GM23338 (cell line): ENCODE data around the gene NSRP1. TPM values are rescaled to one million over a fixed set of nuclear protein-coding genes. Genes with fewer than 3 reads are reported as not detected.

Source experiments
- ATAC-seq: fragments of 200-7000 bp; cut with Tn5 transposase; 3 replicates; pipeline ENCODE4 v1.9.1; 2020
- DNase-seq: peaks from one replicate; pipeline ENCODE4 v3.0.0-alpha.2; 2015; ENCODE audit warnings: low spot score
- H2AFZ ChIP-seq: fragments of 200-600 bp; sonication (generic); 2 replicates; pipeline ENCODE4 v1.8.0; 2016; ENCODE audit warnings: antibody characterized with exemption, mild to moderate bottlenecking, moderate library complexity
- H3F3A ChIP-seq: fragments of 200-600 bp; sonication (generic); replicated peaks from 2 replicates; pipeline ENCODE4 v1.8.0; 2017; ENCODE audit warnings: antibody characterized with exemption, mixed run types, low read depth
- H3K27ac ChIP-seq: fragments of 200-600 bp; sonication (generic); 2 replicates; pipeline ENCODE4 v1.6.1; 2016; ENCODE audit warnings: low read depth
- H3K27me3 ChIP-seq: fragments of 200-600 bp; sonication (generic); 2 replicates; pipeline ENCODE4 v1.8.0; 2016; ENCODE audit warnings: mild to moderate bottlenecking, mixed run types, moderate library complexity; ENCODE audit not compliant: insufficient read depth
- H3K36me3 ChIP-seq: fragments of 200-600 bp; sonication (generic); 2 replicates; pipeline ENCODE4 v1.8.0; 2016; ENCODE audit warnings: mild to moderate bottlenecking; ENCODE audit not compliant: insufficient read depth
- H3K4me1 ChIP-seq: fragments of 200-600 bp; sonication (generic); 2 replicates; pipeline ENCODE4 v1.8.0; 2016; ENCODE audit warnings: mild to moderate bottlenecking, moderate library complexity; ENCODE audit not compliant: insufficient read depth
- H3K4me2 ChIP-seq: fragments of 200-600 bp; sonication (generic); 2 replicates; pipeline ENCODE4 v1.7.1; 2017; ENCODE audit warnings: mixed run types
- H3K4me3 ChIP-seq: fragments of 200-600 bp; sonication (generic); 2 replicates; pipeline ENCODE4 v1.6.1; 2016; ENCODE audit warnings: mixed run types
- H3K79me2 ChIP-seq: fragments of 200-600 bp; sonication (generic); replicated peaks from 2 replicates; pipeline ENCODE4 v1.8.0; 2017; ENCODE audit warnings: mild to moderate bottlenecking; ENCODE audit not compliant: insufficient read depth
- H3K9me2 ChIP-seq: fragments of 200-600 bp; sonication (generic); 2 replicates; pipeline ENCODE4 v1.8.0; 2017; ENCODE audit not compliant: insufficient read depth
- H4K20me1 ChIP-seq: fragments of 200-600 bp; sonication (generic); replicated peaks from 2 replicates; pipeline ENCODE4 v1.8.0; 2017; ENCODE audit warnings: mild to moderate bottlenecking; ENCODE audit not compliant: insufficient read depth
- H3K27ac Mint-ChIP-seq: 2 replicates; pipeline ENCODE4 v1.8.0; 2020; ENCODE audit warnings: inconsistent platforms, mild to moderate bottlenecking, moderate library complexity, mixed read lengths
- H3K27me3 Mint-ChIP-seq: 3 replicates; pipeline ENCODE4 v1.8.0; 2022; ENCODE audit warnings: low read depth, mild to moderate bottlenecking, moderate library complexity, mixed read lengths, inconsistent platforms; ENCODE audit not compliant: insufficient read depth, poor library complexity
- H3K36me3 Mint-ChIP-seq: 3 replicates; pipeline ENCODE4 v1.8.0; 2021; ENCODE audit warnings: low read depth, mild to moderate bottlenecking, inconsistent platforms, moderate library complexity, mixed read lengths
- H3K4me1 Mint-ChIP-seq: 3 replicates; pipeline ENCODE4 v1.8.0; 2020; ENCODE audit warnings: mild to moderate bottlenecking, inconsistent platforms, mixed read lengths
- H3K4me3 Mint-ChIP-seq: 3 replicates; pipeline ENCODE4 v1.8.0; 2021; ENCODE audit warnings: moderate library complexity, mild to moderate bottlenecking, inconsistent platforms, mixed read lengths
- H3K9me3 Mint-ChIP-seq: 3 replicates; pipeline ENCODE4 v1.8.0; 2020; ENCODE audit warnings: moderate library complexity, mild to moderate bottlenecking, inconsistent platforms, mixed read lengths
- CREB1 ChIP-seq: fragments of 250-450 bp; sonication (Bioruptor Pico); IDR thresholded peaks from 2 replicates; pipeline ENCODE4 v1.5.0; 2020; ENCODE audit warnings: low read depth, mild to moderate bottlenecking, moderate library complexity
- EZH2 ChIP-seq: fragments of 200-600 bp; sonication (generic); IDR thresholded peaks from one replicate; pipeline ENCODE4 v1.8.0; 2017; ENCODE audit warnings: antibody characterized with exemption, mild to moderate bottlenecking, low read depth; ENCODE audit not compliant: unreplicated experiment
- EZH2phosphoT487 ChIP-seq: fragments of 200-600 bp; sonication (generic); IDR thresholded peaks from one replicate; pipeline ENCODE4 v1.8.1; 2018; ENCODE audit warnings: antibody characterized with exemption; ENCODE audit not compliant: unreplicated experiment
- JUNB ChIP-seq: IDR thresholded peaks from one replicate; pipeline ENCODE4 v1.6.1; 2016; ENCODE audit warnings: antibody characterized with exemption; ENCODE audit not compliant: unreplicated experiment
- NANOG ChIP-seq: IDR thresholded peaks from 2 replicates; pipeline ENCODE4 v1.6.1; 2016; ENCODE audit warnings: antibody characterized with exemption, borderline replicate concordance
- POLR2AphosphoS5 ChIP-seq: IDR thresholded peaks from 2 replicates; pipeline ENCODE4 v1.6.1; 2016; ENCODE audit warnings: antibody characterized with exemption, low read depth
- REST ChIP-seq: IDR thresholded peaks from one replicate; pipeline ENCODE4 v1.6.1; 2018; ENCODE audit warnings: antibody characterized with exemption; ENCODE audit not compliant: unreplicated experiment
- STAT1 ChIP-seq: IDR thresholded peaks from one replicate; pipeline ENCODE4 v1.6.1; 2016; ENCODE audit warnings: antibody characterized with exemption; ENCODE audit not compliant: unreplicated experiment
- ZNF114 ChIP-seq: fragments of 250-450 bp; sonication (Bioruptor Pico); IDR thresholded peaks from 2 replicates; pipeline ENCODE4 v1.5.0; 2020; ENCODE audit warnings: mild to moderate bottlenecking, moderate library complexity
- ZNF331 ChIP-seq: fragments of 250-450 bp; sonication (Bioruptor Pico); IDR thresholded peaks from 2 replicates; pipeline ENCODE4 v1.5.0; 2020; ENCODE audit warnings: low read depth, mild to moderate bottlenecking, moderate library complexity
- ZNF462 ChIP-seq: fragments of 250-450 bp; sonication (Bioruptor Pico); IDR thresholded peaks from 2 replicates; pipeline ENCODE4 v1.5.0; 2020; ENCODE audit warnings: mild to moderate bottlenecking, moderate library complexity
- polyA plus RNA-seq: library from polyadenylated mRNA; unstranded; fragments of >200 nt; fragmentation: Nextera tagmentation; extraction: Ambion mirVana; gene quantifications from 2 replicates; pipeline ENCODE4 v1.2.1, GENCODE V29; 2016
- total RNA-seq: library from RNA; depleted of rRNA; stranded (reverse); fragments of >200 nt; shearing (Covaris generic); gene quantifications from 2 replicates; pipeline ENCODE4 v1.2.3, GENCODE V29; 2014
- TF ChIP-seq, protein P1 (sequence below), 2 experiments: fragments of 200-600 bp in 1 of 2; sonication (generic) in 1 of 2; conservative IDR thresholded peaks; 2 replicates each; pipeline versions ENCODE4 v1.5.1 to v1.6.1; 2016 to 2017; ENCODE audit warnings: antibody characterized with exemption in 2 of 2, low read depth in 2 of 2, mild to moderate bottlenecking in 2 of 2, moderate library complexity in 1 of 2
- TF ChIP-seq, protein P2 (sequence below): IDR thresholded peaks from 2 replicates; pipeline ENCODE4 v1.6.1; 2016; ENCODE audit warnings: antibody characterized with exemption

NSRP1 gene
- total and polyA plus RNA-seq, 2 experiments from 2014 or later = 15.7 to 110 TPM

- TF ChIP-seq, protein P1, sequence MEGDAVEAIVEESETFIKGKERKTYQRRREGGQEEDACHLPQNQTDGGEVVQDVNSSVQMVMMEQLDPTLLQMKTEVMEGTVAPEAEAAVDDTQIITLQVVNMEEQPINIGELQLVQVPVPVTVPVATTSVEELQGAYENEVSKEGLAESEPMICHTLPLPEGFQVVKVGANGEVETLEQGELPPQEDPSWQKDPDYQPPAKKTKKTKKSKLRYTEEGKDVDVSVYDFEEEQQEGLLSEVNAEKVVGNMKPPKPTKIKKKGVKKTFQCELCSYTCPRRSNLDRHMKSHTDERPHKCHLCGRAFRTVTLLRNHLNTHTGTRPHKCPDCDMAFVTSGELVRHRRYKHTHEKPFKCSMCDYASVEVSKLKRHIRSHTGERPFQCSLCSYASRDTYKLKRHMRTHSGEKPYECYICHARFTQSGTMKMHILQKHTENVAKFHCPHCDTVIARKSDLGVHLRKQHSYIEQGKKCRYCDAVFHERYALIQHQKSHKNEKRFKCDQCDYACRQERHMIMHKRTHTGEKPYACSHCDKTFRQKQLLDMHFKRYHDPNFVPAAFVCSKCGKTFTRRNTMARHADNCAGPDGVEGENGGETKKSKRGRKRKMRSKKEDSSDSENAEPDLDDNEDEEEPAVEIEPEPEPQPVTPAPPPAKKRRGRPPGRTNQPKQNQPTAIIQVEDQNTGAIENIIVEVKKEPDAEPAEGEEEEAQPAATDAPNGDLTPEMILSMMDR (conservative IDR thresholded peaks at IDR 0.05; ENCODE audit: low read depth in 2 of 2) = no peak
- TF ChIP-seq ZNF114 (CRISPR knock-in tag) (no peak), POLR2AphosphoS5 (no peak), CREB1 (no peak), REST (no peak), ZNF331 (CRISPR knock-in tag) (no peak), NANOG (no peak), EZH2phosphoT487 (no peak), STAT1 (no peak), EZH2 (no peak), JUNB (no peak), ZNF462 (CRISPR knock-in tag) (no peak)
- TF ChIP-seq, protein P2, sequence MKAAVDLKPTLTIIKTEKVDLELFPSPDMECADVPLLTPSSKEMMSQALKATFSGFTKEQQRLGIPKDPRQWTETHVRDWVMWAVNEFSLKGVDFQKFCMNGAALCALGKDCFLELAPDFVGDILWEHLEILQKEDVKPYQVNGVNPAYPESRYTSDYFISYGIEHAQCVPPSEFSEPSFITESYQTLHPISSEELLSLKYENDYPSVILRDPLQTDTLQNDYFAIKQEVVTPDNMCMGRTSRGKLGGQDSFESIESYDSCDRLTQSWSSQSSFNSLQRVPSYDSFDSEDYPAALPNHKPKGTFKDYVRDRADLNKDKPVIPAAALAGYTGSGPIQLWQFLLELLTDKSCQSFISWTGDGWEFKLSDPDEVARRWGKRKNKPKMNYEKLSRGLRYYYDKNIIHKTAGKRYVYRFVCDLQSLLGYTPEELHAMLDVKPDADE = no peak
- Mint-ChIP-seq H3K27ac (no peak overlapping the region), H3K4me3 (no peak overlapping the region), H3K27me3 (no peaks in the 10 kb centered on the region), H3K9me3 (no peaks in the 10 kb centered on the region), H3K4me1 (peaks cover 2% of the 10 kb centered on the region; the same call in 1 of the 3 replicates), H3K36me3 (peaks cover 18% of the 10 kb centered on the region)
- ATAC-seq = no peak
- Histone ChIP-seq H3K9me2 (no peaks in the 10 kb centered on the region), H3K4me1 (no peaks in the 10 kb centered on the region), H3K4me3 (no peak overlapping the region), H3K36me3 (peaks cover 32% of the 10 kb centered on the region; the same call in 1 of the 2 replicates), H3F3A (no peaks in the 10 kb centered on the region), H3K79me2 (no peaks in the 10 kb centered on the region), H3K27ac (no peak overlapping the region), H2AFZ (no peak overlapping the region), H3K4me2 (no peak overlapping the region), H4K20me1 (no peaks in the 10 kb centered on the region; the same call in 1 of the 2 replicates), H3K27me3 (no peaks in the 10 kb centered on the region)
- DNase-seq = no peak
These were observed 70.1 kb downstream of the NSRP1 start for GRCh38 chr17:30186761-30187160.
